ENCODE measurements around the gene CNGA4. TPM values are rescaled to one million over a fixed set of nuclear protein-coding genes. Genes with fewer than 3 reads are reported as not detected.

Gene CNGA4
- total and polyA plus RNA-seq, 11 donors, result 0.06 to 0.11 TPM; not detected in 9

DNA sequence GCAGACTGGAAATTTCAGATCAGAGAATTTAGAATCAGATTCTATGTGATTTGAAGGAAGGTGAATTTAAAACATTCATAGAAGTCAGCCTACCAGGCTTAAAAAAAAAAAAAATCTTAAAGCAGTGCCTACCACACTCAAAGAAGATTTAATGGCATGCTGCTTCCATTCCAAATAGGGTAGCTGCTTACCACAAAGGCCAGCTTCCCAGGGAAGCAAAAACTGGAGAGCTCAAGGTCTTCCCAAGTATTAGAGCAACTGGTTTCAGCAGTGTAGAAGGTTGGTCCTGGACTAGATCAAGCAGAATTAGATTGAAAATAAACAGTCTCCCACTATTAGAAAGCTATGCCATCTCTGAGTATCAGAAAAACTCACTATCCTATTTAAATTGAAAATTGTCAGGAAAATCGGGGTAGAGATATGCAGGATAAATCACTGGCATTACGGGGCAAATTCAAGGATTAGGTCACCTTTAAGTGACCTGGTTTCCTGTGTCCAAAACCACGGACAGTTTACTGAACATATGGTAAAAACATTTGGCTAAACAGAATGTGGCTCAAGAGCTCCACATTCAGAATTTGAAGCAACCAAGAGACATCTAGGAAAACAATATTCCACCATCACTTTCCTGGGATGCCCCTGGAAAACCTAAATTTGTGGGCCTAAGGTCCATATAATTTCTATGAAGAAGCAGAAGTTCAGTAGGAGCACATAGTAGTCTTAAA, 32.3 kb upstream of the CNGA4 start:
- peaks cover 0 to 81% (median 52%) of the 10 kb centered on the region in 9 donors for H3K36me3 ChIP-seq
- 45 to 67% (median 59%) methylated on average over 3 of the region's 3 CpGs for WGBS, 4 donors
- no peak for ATAC-seq

DNA sequence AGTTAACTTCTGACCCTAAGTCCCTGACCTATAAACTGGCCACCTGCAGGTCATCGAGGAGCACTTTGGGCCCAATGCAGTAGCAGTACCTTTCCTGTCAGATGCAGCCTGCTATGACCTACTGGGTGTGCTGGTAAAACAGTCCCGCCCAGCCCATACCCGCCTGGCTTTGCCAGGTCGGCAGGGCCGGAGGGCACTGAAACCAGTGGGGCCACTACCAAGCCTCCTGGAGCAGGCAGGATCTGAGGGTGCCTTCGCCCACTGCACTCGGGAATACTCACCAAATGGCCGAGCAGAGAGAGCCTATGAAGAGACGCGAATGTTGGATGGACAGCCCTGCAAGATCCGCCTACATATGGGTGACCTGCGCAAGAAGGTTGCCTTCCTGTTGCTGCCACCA, 29.1 kb upstream of the CNGA4 start:
- ATAC-seq, result no peak
- no peak for DNase-seq
- intact Hi-C loops (cut with DNase I), result no loop called here
- H3K27me3 ChIP-seq, result no peaks in the 10 kb centered on the region
- no peak overlapping the region for H3K4me3 ChIP-seq
- 92 to 99% (median 96%) methylated on average over 7 to 12 of the region's 12 CpGs for WGBS, 4 donors
- no peaks in the 10 kb centered on the region for H3K9me3 ChIP-seq
- H3K4me1 ChIP-seq, result peaks cover 0 to 3% (median 0%) of the 10 kb centered on the region in 12 donors
- H3K27ac ChIP-seq, result no peak overlapping the region
- TF ChIP-seq, protein P1, sequence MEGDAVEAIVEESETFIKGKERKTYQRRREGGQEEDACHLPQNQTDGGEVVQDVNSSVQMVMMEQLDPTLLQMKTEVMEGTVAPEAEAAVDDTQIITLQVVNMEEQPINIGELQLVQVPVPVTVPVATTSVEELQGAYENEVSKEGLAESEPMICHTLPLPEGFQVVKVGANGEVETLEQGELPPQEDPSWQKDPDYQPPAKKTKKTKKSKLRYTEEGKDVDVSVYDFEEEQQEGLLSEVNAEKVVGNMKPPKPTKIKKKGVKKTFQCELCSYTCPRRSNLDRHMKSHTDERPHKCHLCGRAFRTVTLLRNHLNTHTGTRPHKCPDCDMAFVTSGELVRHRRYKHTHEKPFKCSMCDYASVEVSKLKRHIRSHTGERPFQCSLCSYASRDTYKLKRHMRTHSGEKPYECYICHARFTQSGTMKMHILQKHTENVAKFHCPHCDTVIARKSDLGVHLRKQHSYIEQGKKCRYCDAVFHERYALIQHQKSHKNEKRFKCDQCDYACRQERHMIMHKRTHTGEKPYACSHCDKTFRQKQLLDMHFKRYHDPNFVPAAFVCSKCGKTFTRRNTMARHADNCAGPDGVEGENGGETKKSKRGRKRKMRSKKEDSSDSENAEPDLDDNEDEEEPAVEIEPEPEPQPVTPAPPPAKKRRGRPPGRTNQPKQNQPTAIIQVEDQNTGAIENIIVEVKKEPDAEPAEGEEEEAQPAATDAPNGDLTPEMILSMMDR (IDR thresholded peaks at IDR 0.05), result no peak
- TF ChIP-seq POLR2A (IDR thresholded peaks at IDR 0.05), result no peak
- peaks cover 0 to 98% (median 82%) of the 10 kb centered on the region in 9 donors for H3K36me3 ChIP-seq

More for the DNA sequence above, 32.3 kb upstream of the CNGA4 start:
- Histone ChIP-seq H3K27ac (peak overlapping the region in 1 of 12 donors; percentile 17), H3K4me1 (peaks cover 0 to 28% (median 0%) of the 10 kb centered on the region in 12 donors), H3K9me3 (no peaks in the 10 kb centered on the region), H3K4me3 (no peak overlapping the region), H3K27me3 (no peaks in the 10 kb centered on the region)
- intact Hi-C loops (cut with DNase I), result no loop called here
- DNase-seq, result no peak
- no peak for TF ChIP-seq POLR2A (IDR thresholded peaks at IDR 0.05)
- TF ChIP-seq, protein P1 (IDR thresholded peaks at IDR 0.05), result no peak

GRCh38 chr11:6210274-6210955, 28.5 kb upstream of the CNGA4 start:
- Histone ChIP-seq H3K9me3 (no peaks in the 10 kb centered on the region), H3K4me3 (no peak overlapping the region), H3K4me1 (no peaks in the 10 kb centered on the region), H3K27ac (no peak overlapping the region), H3K27me3 (no peaks in the 10 kb centered on the region), H3K36me3 (peaks cover 0 to 98% (median 83%) of the 10 kb centered on the region in 9 donors)
- 97 to 98% (median 97%) methylated on average over 9 of the region's 9 CpGs for WGBS, 4 donors
- intact Hi-C loops (cut with DNase I), result no loop called here
- TF ChIP-seq, protein P1 (IDR thresholded peaks at IDR 0.05), result no peak
- no peak for TF ChIP-seq POLR2A (IDR thresholded peaks at IDR 0.05)
- ATAC-seq (no peak), DNase-seq (no peak)

DNA sequence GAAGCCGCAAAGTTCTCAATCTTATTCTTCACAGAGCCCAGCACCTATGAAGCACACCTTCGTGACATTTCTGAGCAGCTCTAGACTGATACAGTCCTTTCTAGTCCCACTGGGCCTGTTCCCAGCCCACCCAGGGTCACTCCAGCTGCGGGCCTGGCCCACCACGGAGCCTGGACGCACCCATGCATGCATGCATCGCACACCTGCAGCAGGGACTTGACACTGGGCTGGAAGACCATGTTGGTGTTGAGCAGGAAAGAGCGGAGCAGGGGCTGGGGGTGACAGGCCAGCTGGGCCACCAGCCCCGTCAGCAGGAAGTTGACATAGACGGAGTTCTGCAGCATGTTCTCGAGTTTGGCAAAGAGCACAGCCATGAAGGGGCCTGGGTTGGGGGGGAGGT, 24.4 kb upstream of the CNGA4 start:
- H3K27ac ChIP-seq, result no peak overlapping the region
- intact Hi-C loops (cut with DNase I), result no loop called here
- 95 to 97% (median 95%) methylated on average over 9 to 10 of the region's 10 CpGs for WGBS, 4 donors

More for the DNA sequence above, 24.4 kb upstream of the CNGA4 start:
- Histone ChIP-seq H3K27me3 (no peaks in the 10 kb centered on the region), H3K4me1 (peaks cover 0 to 10% (median 0%) of the 10 kb centered on the region in 12 donors), H3K9me3 (no peaks in the 10 kb centered on the region), H3K36me3 (peaks cover 0 to 100% (median 99%) of the 10 kb centered on the region in 9 donors), H3K4me3 (no peak overlapping the region)
- ATAC-seq, result no peak
- no peak for TF ChIP-seq POLR2A (IDR thresholded peaks at IDR 0.05)
- TF ChIP-seq, protein P1 (IDR thresholded peaks at IDR 0.05), result no peak
- no peak for DNase-seq
